Measurements from ENCODE around the gene CRHBP.
"Not testable (repeated sequence)": the region's sequence is repeated elsewhere in the genome, so short reads cannot be mapped to it uniquely, and the experiment has no call there.

Gene CRHBP

GRCh38 chr5:76944638-76945037, 8.2 kb upstream of the CRHBP start:
- ChIA-PET CTCF (no interaction called here), POLR2A (no interaction called here)
- DNase-seq (ENCODE audit: extremely low spot score): no peak

DNA sequence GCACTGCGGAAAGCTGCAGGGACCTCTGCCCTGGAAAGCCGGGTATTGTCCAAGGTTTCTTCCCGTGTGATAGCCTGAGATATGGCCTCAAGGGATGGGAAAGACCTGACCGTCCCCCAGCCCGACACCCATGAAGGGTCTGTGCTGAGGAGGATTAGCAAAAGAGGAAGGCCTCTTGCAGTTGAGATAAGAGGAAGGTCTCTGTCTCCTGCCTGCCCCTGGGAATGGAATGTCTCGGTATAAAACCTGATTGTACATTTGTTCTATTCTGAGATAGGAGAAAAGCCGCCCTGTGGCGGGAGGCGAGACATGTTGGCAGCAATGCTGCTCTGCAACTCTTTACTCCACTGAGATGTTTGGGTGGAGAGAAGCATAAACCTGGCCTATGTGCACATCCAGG, 7.6 kb upstream of the CRHBP start:
- CTCF ChIA-PET; POLR2A ChIA-PET; DNase-seq (ENCODE audit: extremely low spot score): not testable (repeated sequence)

More at GRCh38 chr5:76944638-76945037, 8.2 kb upstream of the CRHBP start:
- TF ChIP-seq, protein P1, sequence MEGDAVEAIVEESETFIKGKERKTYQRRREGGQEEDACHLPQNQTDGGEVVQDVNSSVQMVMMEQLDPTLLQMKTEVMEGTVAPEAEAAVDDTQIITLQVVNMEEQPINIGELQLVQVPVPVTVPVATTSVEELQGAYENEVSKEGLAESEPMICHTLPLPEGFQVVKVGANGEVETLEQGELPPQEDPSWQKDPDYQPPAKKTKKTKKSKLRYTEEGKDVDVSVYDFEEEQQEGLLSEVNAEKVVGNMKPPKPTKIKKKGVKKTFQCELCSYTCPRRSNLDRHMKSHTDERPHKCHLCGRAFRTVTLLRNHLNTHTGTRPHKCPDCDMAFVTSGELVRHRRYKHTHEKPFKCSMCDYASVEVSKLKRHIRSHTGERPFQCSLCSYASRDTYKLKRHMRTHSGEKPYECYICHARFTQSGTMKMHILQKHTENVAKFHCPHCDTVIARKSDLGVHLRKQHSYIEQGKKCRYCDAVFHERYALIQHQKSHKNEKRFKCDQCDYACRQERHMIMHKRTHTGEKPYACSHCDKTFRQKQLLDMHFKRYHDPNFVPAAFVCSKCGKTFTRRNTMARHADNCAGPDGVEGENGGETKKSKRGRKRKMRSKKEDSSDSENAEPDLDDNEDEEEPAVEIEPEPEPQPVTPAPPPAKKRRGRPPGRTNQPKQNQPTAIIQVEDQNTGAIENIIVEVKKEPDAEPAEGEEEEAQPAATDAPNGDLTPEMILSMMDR (IDR thresholded peaks at IDR 0.05; ENCODE audit: control extremely low read depth, extremely low read depth, low read depth, missing control alignments): no peak

GRCh38 chr5:76946090-76946489, 6.8 kb upstream of the CRHBP start:
- CTCF ChIA-PET: no interaction called here
- TF ChIP-seq, protein P1 (IDR thresholded peaks at IDR 0.05; ENCODE audit: control extremely low read depth, extremely low read depth, low read depth, missing control alignments): no peak
- POLR2A ChIA-PET: no interaction called here
- no peak for DNase-seq (ENCODE audit: extremely low spot score)

GRCh38 chr5:76947082-76947503, 5.8 kb upstream of the CRHBP start:
- ChIA-PET CTCF (no interaction called here), POLR2A (no interaction called here)
- TF ChIP-seq, protein P1 (IDR thresholded peaks at IDR 0.05; ENCODE audit: control extremely low read depth, extremely low read depth, low read depth, missing control alignments): no peak
- no peak for DNase-seq (ENCODE audit: extremely low spot score)

GRCh38 chr5:76953551-76954382, 922 bp downstream of the CRHBP start:
- TF ChIP-seq, protein P1 (IDR thresholded peaks at IDR 0.05; ENCODE audit: control extremely low read depth, extremely low read depth, low read depth, missing control alignments): no peak
- DNase-seq (ENCODE audit: extremely low spot score): no peak
- ChIA-PET POLR2A (no interaction called here), CTCF (interaction anchor here (1.0 kb wide), 1 partner anchor 11 kb away, joined by 3 read pairs; no protein-coding TSS in a partner anchor)

- CTCF ChIA-PET: interaction anchor here (1.0 kb wide), 2 partner anchors 12 to 26 kb away, joined by 3 read pairs; no protein-coding TSS in a partner anchor
- TF ChIP-seq, protein P1 (IDR thresholded peaks at IDR 0.05; ENCODE audit: control extremely low read depth, extremely low read depth, low read depth, missing control alignments): no peak
- POLR2A ChIA-PET: no interaction called here
- no peak for DNase-seq (ENCODE audit: extremely low spot score)
Measured at GRCh38 chr5:76954383-76954763, 1.5 kb downstream of the CRHBP start.

- ChIA-PET POLR2A (no interaction called here), CTCF (interaction anchor here (1.0 kb wide), 1 partner anchor 27 kb away, joined by 3 read pairs; no protein-coding TSS in a partner anchor)
- no peak for DNase-seq (ENCODE audit: extremely low spot score)
- TF ChIP-seq, protein P1 (IDR thresholded peaks at IDR 0.05; ENCODE audit: control extremely low read depth, extremely low read depth, low read depth, missing control alignments): no peak
Measured at GRCh38 chr5:76956033-76956432, 3.2 kb downstream of the CRHBP start.

Measured in GM10248 (cell line).